Caco-2 (cell line): ENCODE measurements around the gene SFMBT1. TPM values are rescaled to one million over a fixed set of nuclear protein-coding genes. Genes with fewer than 3 reads are reported as not detected.

ENCODE experiments used
- BruUV-seq: library from RNA; stranded (reverse); fragments of 400-500 nt; replicated peaks from 2 replicates; lab custom pipeline; 2021; lab: Mats Ljungman, UMichigan
- CTCF ChIA-PET: fragments of 300-600 bp; sonication (Branson Sonifier 250); formaldehyde crosslinking; loops from one replicate; lab custom pipeline; 2022; ENCODE audit warnings: antibody characterized with exemption; lab: Charles Lee
- POLR2A ChIA-PET: fragments of 300-600 bp; sonication (Branson Sonifier 250); formaldehyde crosslinking; loops from one replicate; lab custom pipeline; 2022; ENCODE audit warnings: antibody characterized with exemption; lab: Charles Lee
- DNase-seq, 2 experiments: peaks; one replicate each; pipeline versions ENCODE4 v3.0.0 to v3.0.0-alpha.2; 2020 to 2022
- H3K27me3 ChIP-seq: replicated peaks from 2 replicates; pipeline ENCODE4 v1.6.0; 2011; ENCODE audit warnings: low read length; ENCODE audit not compliant: control insufficient read depth, insufficient read depth
- H3K36me3 ChIP-seq: 2 replicates; pipeline ENCODE4 v1.5.1; 2011; ENCODE audit warnings: low read length; ENCODE audit not compliant: control insufficient read depth, insufficient read depth
- H3K4me1 ChIP-seq: fragments of 250-450 bp; sonication (Bioruptor Pico); 2 replicates; pipeline ENCODE4 v1.5.1; 2020; ENCODE audit warnings: mild to moderate bottlenecking
- H3K4me3 ChIP-seq: 2 replicates; pipeline ENCODE4 v1.5.1; 2011; ENCODE audit warnings: low read depth, mild to moderate bottlenecking, control low read depth, low read length
- H3K9me3 ChIP-seq: fragments of 250-450 bp; sonication (Bioruptor Pico); 2 replicates; pipeline ENCODE4 v1.5.1; 2020; ENCODE audit warnings: mild to moderate bottlenecking, moderate library complexity
- H3K27ac Mint-ChIP-seq: one replicate; pipeline ENCODE4 v1.8.0; 2022; ENCODE audit warnings: mixed read lengths; ENCODE audit not compliant: unreplicated experiment
- H3K27me3 Mint-ChIP-seq: one replicate; pipeline ENCODE4 v1.8.0; 2022; ENCODE audit warnings: mixed read lengths; ENCODE audit not compliant: insufficient read depth, unreplicated experiment
- H3K36me3 Mint-ChIP-seq: one replicate; pipeline ENCODE4 v1.8.0; 2022; ENCODE audit warnings: mild to moderate bottlenecking, mixed read lengths; ENCODE audit not compliant: insufficient read depth, unreplicated experiment
- H3K4me1 Mint-ChIP-seq: one replicate; pipeline ENCODE4 v1.8.0; 2022; ENCODE audit warnings: low read depth, mixed read lengths; ENCODE audit not compliant: unreplicated experiment
- H3K4me3 Mint-ChIP-seq: one replicate; pipeline ENCODE4 v1.8.0; 2022; ENCODE audit warnings: mild to moderate bottlenecking, moderate library complexity, mixed read lengths; ENCODE audit not compliant: unreplicated experiment
- H3K9me3 Mint-ChIP-seq: one replicate; pipeline ENCODE4 v1.8.0; 2022; ENCODE audit warnings: mixed read lengths; ENCODE audit not compliant: unreplicated experiment
- CTCF ChIP-seq, 2 experiments: fragments of 200-600 bp in 1 of 2; IDR thresholded peaks; 1 replicate in 1 of 2; 2 replicates in 1 of 2; pipeline versions ENCODE4 v1.5.1 to v1.8.0; 2011 to 2022; ENCODE audit warnings: antibody characterized with exemption in 1 of 2, control low read depth in 1 of 2, inconsistent platforms in 1 of 2, low read depth in 1 of 2, low read length in 1 of 2, mild to moderate bottlenecking in 1 of 2, moderate library complexity in 1 of 2; ENCODE audit not compliant: insufficient read depth in 1 of 2, severe bottlenecking in 1 of 2, unreplicated experiment in 1 of 2
- intact Hi-C: fragments of 100-400 bp; cut with micrococcal nuclease; formaldehyde crosslinking; loops from one replicate; pipeline ENCODE4 v1.10.0; 2022; ENCODE audit not compliant: unreplicated experiment
- total RNA-seq: library from RNA; stranded (reverse); gene quantifications from 2 replicates; pipeline ENCODE4 v1.2.3, GENCODE V29; 2022

SFMBT1 gene
- total RNA-seq, 1 experiment from 2014 or later, result 45.3 TPM

- ChIA-PET CTCF (interaction anchor here (0.6 kb wide), 2 partner anchors 19 to 171 kb away, joined by 3 to 10 read pairs; no protein-coding TSS in a partner anchor), POLR2A (no interaction called here)
- H3K4me1 ChIP-seq, result no peaks in the 10 kb centered on the region
- intact Hi-C loops, result loop anchor here (5.0 to 10.0 kb wide), 3 partner anchors 58 to 515 kb away; partner anchors contain the start of genes NT5DC2 and UQCC5
- no peak overlapping the region for H3K4me3 Mint-ChIP-seq
- H3K36me3 ChIP-seq, result no peaks in the 10 kb centered on the region
- no peaks in the 10 kb centered on the region for H3K27me3 Mint-ChIP-seq
- no peak overlapping the region for H3K4me3 ChIP-seq
- H3K27me3 ChIP-seq, result no peaks in the 10 kb centered on the region
- no TSS peak for BruUV-seq
- no peaks in the 10 kb centered on the region for H3K4me1 Mint-ChIP-seq
- no peaks in the 10 kb centered on the region for H3K9me3 ChIP-seq
- no peak for TF ChIP-seq CTCF (IDR thresholded peaks at IDR 0.05; ENCODE audit: insufficient read depth in 1 of 2, low read depth in 1 of 2, low read length in 1 of 2, severe bottlenecking in 1 of 2, unreplicated experiment in 1 of 2)
- H3K27ac Mint-ChIP-seq, result no peak overlapping the region
- H3K36me3 Mint-ChIP-seq, result peaks cover 15% of the 10 kb centered on the region
- DNase-seq, result no peak
- no peaks in the 10 kb centered on the region for H3K9me3 Mint-ChIP-seq
Measured at GRCh38 chr3:53049987-53050386, 4.1 kb upstream of the SFMBT1 start.

GRCh38 chr3:53046171-53047170, 598 bp upstream of the SFMBT1 start:
- Mint-ChIP-seq H3K9me3 (no peaks in the 10 kb centered on the region), H3K27ac (peak overlapping the region; percentile 91), H3K27me3 (no peaks in the 10 kb centered on the region), H3K4me1 (peaks cover 7% of the 10 kb centered on the region), H3K4me3 (peak overlapping the region; percentile 89), H3K36me3 (peaks cover 21% of the 10 kb centered on the region)
- ChIA-PET CTCF (interaction anchor here (0.9 to 1.9 kb wide), 4 partner anchors 11 to 32 kb away, joined by 3 to 8 read pairs (median 4); no protein-coding TSS in a partner anchor), POLR2A (interaction anchor here (0.6 to 1.6 kb wide), 5 partner anchors 11 to 510 kb away, joined by 3 to 17 read pairs (median 6); partner anchors contain the start of gene UQCC5)
- Histone ChIP-seq H3K27me3 (no peaks in the 10 kb centered on the region), H3K36me3 (no peaks in the 10 kb centered on the region), H3K4me3 (peak overlapping the region; percentile 69), H3K9me3 (no peaks in the 10 kb centered on the region), H3K4me1 (peaks cover 23% of the 10 kb centered on the region)
- TF ChIP-seq CTCF (IDR thresholded peaks at IDR 0.05; ENCODE audit: insufficient read depth in 1 of 2, low read depth in 1 of 2, low read length in 1 of 2, severe bottlenecking in 1 of 2, unreplicated experiment in 1 of 2), result peak; percentile 44 to 94
- DNase-seq, result peak; percentile 74 to 86
- intact Hi-C loops, result loop anchor here (2.0 to 10.0 kb wide), 4 partner anchors 20 to 512 kb away; partner anchors contain the start of genes NT5DC2 and UQCC5
- no TSS peak for BruUV-seq
